Fibroblast of skin of back (primary cell): ENCODE data around the gene SLC5A10.
A peak's percentile ranks its signal among the peaks of the same experiment; 100 is the strongest.

Source experiments
- DNase-seq: peaks from one replicate; pipeline ENCODE4 v3.0.0-alpha.2; 2013

Gene SLC5A10

GRCh38 chr17:19004421-19005136 is 52.6 kb downstream of the SLC5A10 start, which contains the start of gene FAM83G:
Gene FAM83G (minus strand): TSS chr17:19004764. CDS start chr17:19004041, 723 bp downstream.
- DNase-seq = peak; percentile 66

GRCh38 chr17:19005137-19005773 is 53.3 kb downstream of the SLC5A10 start:
- DNase-seq = no peak

- DNase-seq = no peak
These were observed 53.9 kb downstream of the SLC5A10 start for GRCh38 chr17:19005789-19006430.

- DNase-seq = no peak
These were observed 54.7 kb downstream of the SLC5A10 start for GRCh38 chr17:19006698-19007097.

- DNase-seq = no peak
These were observed 58.0 kb downstream of the SLC5A10 start for GRCh38 chr17:19009970-19010369.

- DNase-seq = no peak
These were observed 59.0 kb downstream of the SLC5A10 start for GRCh38 chr17:19010729-19011505.

- no peak for DNase-seq
These were observed 59.6 kb downstream of the SLC5A10 start for GRCh38 chr17:19011581-19011980.

GRCh38 chr17:19012171-19013080 is 60.5 kb downstream of the SLC5A10 start:
- no peak for DNase-seq

GRCh38 chr17:19013226-19013625 is 61.3 kb downstream of the SLC5A10 start:
- DNase-seq = no peak

- no peak for DNase-seq
These were observed 62.1 kb downstream of the SLC5A10 start for GRCh38 chr17:19013806-19014627.

GRCh38 chr17:19014628-19015215 is 62.8 kb downstream of the SLC5A10 start:
- DNase-seq = no peak

- DNase-seq = no peak
These were observed 63.5 kb downstream of the SLC5A10 start for GRCh38 chr17:19015428-19015827.

- no peak for DNase-seq
These were observed 64.3 kb downstream of the SLC5A10 start for GRCh38 chr17:19016297-19016696.

GRCh38 chr17:19016881-19017280 is 64.9 kb downstream of the SLC5A10 start:
- DNase-seq = no peak

- no peak for DNase-seq
These were observed 65.4 kb downstream of the SLC5A10 start for GRCh38 chr17:19017401-19017800.

GRCh38 chr17:19017804-19018599 is 66.0 kb downstream of the SLC5A10 start:
- no peak for DNase-seq

- DNase-seq = no peak
These were observed 66.6 kb downstream of the SLC5A10 start for GRCh38 chr17:19018600-19018950.

- no peak for DNase-seq
These were observed 67.3 kb downstream of the SLC5A10 start for GRCh38 chr17:19019041-19019941.

GRCh38 chr17:19020016-19020415 is 68.1 kb downstream of the SLC5A10 start:
- DNase-seq = no peak
